Ovary (tissue), 3 donors: ENCODE measurements around the gene GARNL3.

Experiments used
- EP300 ChIP-seq: sonication (generic); formaldehyde crosslinking; IDR thresholded peaks from one replicate; pipeline ENCODE4 v1.6.1; 2017; ENCODE audit warnings: antibody characterized with exemption
- TF ChIP-seq, protein P1 (sequence below), 3 donors: fragments of 450-650 bp in 2 of 3; fragments of 200-600 bp in 1 of 3; IDR thresholded peaks; one replicate each; pipeline versions ENCODE4 v1.5.1 to v1.8.0; 2016 to 2022; ENCODE audit warnings: antibody characterized with exemption in 3 of 3, mild to moderate bottlenecking in 1 of 3
- donor health status: DM: no; HTN: no; CAD: no.

DNA sequence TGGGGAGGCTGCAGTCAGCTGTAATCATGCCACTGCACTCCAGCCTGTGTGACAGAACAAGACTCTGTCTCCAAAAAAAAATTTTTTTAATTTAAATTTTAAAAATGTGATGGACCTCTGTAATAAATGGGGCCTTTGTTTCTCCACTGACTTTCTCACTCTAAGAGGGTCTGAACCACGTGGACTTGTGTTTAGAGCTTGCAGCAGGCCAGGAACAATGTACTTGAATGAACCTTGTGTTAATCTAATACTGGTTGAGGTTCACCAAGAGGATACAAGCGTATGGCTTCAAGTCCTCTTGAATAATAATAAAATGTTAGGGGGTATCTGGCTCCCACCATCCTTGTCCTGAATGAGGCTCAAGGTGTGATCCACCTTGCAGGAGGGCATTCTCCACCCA lies 118.0 kb downstream of the GARNL3 start:
- TF ChIP-seq, protein P1, sequence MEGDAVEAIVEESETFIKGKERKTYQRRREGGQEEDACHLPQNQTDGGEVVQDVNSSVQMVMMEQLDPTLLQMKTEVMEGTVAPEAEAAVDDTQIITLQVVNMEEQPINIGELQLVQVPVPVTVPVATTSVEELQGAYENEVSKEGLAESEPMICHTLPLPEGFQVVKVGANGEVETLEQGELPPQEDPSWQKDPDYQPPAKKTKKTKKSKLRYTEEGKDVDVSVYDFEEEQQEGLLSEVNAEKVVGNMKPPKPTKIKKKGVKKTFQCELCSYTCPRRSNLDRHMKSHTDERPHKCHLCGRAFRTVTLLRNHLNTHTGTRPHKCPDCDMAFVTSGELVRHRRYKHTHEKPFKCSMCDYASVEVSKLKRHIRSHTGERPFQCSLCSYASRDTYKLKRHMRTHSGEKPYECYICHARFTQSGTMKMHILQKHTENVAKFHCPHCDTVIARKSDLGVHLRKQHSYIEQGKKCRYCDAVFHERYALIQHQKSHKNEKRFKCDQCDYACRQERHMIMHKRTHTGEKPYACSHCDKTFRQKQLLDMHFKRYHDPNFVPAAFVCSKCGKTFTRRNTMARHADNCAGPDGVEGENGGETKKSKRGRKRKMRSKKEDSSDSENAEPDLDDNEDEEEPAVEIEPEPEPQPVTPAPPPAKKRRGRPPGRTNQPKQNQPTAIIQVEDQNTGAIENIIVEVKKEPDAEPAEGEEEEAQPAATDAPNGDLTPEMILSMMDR (IDR thresholded peaks at IDR 0.05): no peak
- no peak for TF ChIP-seq EP300
